ENCODE data around the gene OR5H15.
"Not testable (repeated sequence)": the region's sequence is repeated elsewhere in the genome, so short reads cannot be mapped to it uniquely, and the experiment has no call there.

Gene OR5H15

DNA sequence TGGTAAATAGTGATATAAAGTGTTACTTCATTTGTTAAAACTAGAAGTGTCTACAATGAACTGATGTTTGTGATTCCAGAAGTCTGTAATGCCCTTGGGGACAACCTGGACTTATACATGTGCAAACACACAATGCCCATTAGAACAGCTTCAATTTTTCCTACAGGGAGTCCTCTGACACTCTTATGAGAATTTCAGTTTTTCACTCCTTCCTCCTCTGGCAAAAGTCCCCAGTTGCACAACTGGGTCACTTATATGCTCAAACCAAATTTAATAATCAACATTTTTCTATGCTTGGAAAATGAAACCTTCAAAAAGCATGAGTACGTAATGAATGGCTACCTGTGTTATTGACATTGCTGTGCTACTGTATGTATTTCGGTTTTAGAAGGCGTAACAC, at the start of gene OR5H15:
OR5H15 (plus strand) TSS at position 301 of the 400 bp plus-strand sequence. CDS start 2,004 bp downstream, outside the sequence.
- no peak for DNase-seq (ENCODE audit: low read depth)

DNA sequence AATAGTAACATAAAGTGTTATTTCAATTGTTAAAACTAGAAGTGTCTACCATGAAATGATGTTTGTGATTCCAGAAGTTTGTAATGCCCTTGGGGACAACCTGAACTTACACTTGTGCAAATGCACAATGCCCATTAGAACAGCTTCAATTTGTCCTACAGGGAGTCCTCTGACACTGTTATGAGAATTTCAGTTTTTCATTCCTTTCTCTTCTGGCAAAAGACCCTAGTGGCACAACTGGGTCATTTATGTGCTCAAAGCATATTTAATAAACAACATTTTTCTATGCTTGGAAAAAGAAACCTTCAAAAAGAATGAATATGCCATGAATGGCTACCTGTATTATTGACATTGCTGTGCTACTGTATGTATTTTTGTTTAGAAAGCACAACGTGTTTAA, 36.1 kb upstream of the OR5H15 start, which contains the start of gene OR5H1:
OR5H1 (plus strand) TSS at position 301 of the 400 bp plus-strand sequence. CDS start 1,977 bp downstream, outside the sequence.
- no peak for DNase-seq (ENCODE audit: low read depth)

DNA sequence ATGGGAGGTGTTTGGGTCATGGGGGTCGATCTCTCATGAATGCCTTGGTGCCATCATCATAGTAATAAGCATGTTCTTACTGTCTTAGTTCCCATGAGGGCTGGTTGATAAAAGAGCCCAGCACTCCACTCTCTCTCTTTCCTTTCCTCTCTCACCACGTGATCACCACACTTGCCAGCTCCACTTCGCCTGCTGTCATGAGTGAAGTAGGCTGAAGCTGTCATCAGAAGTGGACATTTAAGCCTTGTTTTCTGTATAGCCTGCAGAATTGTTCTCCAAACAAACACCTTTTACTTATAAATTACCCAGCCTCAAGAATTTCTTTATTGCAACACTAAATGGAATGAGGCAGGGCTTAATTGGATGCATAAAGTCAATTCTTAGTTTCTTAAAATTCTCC, 29.9 kb upstream of the OR5H15 start:
- DNase-seq (ENCODE audit: low read depth), result no peak

DNA sequence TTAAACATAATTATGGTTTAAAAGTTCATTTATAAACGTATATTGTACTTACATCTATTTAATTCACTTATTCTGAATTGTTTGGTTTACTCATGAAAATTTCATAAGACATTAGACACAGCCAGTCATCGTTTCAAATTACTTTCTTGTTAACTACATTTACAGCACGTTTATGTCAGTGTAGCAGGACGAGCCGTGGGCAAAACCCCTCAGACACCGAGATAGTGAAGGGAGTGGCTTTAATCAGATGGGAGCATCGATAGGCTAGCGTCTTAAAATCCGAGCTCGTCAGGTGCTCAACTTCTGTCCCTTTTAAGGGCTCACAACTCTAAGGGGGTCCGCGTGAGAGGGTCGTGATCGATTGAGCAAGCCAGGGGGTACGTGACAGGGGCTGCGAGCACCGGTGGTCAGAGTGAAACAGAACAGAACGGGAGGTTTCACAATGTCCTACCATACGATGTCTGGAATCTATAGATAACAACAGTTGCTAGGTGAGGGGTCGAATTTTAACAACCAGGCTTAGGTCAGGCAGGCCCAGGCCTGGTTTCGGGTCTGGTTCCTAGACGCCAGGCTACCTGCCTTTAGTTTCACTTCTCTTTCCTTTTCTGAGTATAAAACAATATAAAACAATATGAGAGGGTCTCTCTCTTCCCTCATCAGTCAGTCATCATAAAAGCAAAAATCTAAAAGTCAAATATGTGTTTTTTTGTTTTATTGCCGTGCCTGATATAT, 28.5 kb upstream of the OR5H15 start:
- DNase-seq (ENCODE audit: low read depth), result not testable (repeated sequence)

DNA sequence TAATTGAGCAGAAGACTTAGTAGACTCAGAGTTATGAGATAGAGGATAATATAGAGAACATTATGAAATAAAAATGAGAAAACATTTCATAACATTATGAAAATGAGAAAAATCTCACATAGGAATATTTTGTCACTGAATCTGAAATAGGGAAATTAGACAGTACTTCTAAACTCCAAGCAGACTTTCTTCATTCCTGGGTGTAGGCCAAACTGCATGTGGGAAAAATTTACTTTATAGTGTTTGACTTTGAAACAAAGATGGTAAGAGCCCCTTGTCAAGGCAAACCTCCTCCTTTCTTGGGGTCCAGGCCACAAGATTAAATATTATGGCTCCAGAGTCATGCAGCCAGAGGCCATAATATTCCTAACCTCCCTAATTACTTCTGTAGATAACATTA, 26.0 kb upstream of the OR5H15 start:
- DNase-seq (ENCODE audit: low read depth), result no peak

DNA sequence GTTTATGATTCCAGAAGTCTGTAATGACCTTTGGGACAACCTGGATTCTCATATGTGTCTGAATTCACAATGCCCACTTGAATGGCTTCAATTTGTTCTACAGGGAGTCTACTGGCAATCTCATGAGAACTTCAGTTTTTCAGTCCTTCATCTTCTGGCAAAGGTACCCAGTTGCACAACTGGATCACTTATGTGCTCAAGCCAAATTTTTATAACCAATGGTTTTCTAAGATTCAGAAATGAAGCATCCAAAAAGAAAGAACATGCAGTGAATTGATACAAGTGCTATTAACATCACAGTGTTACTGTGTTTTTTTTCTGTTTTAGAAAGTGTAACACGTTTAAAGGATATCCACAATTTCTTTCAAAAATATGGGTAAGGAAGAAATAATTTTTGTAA, 19.3 kb upstream of the OR5H15 start, which contains the start of gene OR5H14:
OR5H14 (plus strand) TSS at position 301 of the 400 bp plus-strand sequence. CDS start 1,907 bp downstream, outside the sequence.
- DNase-seq (ENCODE audit: low read depth), result no peak

DNA sequence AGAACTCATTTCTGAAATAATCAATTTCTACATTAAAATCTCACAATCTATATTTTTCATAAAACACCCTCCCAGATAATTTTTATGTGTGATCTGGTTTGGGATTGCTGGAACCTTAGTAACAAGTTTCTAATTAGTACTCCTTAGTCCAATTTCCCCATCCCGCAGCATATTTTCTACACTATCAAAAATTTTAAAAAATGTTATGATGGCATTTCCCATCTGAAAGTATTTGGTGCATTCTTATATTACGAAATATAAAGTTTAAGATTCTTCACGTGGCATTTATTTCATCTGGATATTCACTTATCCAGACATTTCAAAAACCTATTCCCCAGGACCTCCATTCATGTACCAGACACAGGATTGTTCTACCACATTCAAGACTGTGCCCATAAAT, 17.7 kb upstream of the OR5H15 start:
- DNase-seq (ENCODE audit: low read depth), result no peak

DNA sequence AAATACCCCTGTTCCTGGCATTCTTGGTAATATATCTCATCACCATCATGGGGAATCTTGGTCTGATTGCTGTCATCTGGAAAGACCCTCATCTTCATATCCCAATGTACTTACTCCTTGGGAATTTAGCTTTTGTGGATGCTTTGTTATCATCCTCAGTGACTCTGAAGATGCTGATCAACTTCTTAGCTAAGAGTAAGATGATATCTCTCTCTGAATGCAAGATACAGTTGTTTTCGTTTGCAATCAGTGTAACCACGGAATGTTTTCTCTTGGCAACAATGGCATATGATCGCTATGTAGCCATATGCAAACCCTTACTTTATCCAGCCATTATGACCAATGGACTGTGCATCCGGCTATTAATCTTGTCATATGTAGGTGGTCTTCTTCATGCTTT, 17.0 kb upstream of the OR5H15 start:
- not testable (repeated sequence) for DNase-seq (ENCODE audit: low read depth)

DNA sequence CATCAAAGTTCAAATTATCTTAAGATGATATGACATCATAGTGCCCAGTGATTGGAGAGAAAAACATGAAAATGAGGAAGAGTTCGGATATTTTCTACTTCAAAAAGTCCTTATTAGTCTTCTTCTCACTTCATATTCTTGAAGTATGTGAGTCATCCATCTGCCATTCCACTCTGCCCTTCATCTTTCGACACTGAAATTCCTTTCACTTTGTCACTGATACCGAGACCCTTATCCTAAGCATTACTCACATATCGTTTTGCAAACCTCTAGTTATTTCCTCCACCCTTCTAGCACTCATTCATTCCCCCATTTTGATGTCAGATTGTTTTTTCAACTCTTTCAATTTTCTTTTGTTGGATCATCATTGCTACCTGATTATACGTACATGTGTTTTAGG, 15.3 kb upstream of the OR5H15 start:
- no peak for DNase-seq (ENCODE audit: low read depth)

DNA sequence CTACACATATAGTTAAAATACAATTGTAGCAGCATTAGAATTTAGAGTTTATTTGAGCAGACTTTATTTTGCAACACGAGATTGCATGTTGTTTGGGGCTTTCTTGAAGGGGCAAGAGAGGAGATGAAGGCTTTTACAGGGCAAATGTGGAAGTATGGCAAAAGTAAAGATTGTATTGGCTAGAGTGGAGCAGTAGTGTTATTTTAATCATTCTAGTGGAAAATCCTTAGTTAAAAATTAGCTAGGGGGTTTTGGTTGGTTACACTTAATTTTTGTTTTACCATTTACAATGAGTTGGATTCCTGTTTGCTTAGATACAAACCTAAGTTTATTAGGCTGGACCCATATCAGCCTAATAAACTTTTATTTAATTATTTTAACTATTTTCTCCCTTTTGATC, 4.6 kb downstream of the OR5H15 start:
- no peak for DNase-seq (ENCODE audit: low read depth)

DNA sequence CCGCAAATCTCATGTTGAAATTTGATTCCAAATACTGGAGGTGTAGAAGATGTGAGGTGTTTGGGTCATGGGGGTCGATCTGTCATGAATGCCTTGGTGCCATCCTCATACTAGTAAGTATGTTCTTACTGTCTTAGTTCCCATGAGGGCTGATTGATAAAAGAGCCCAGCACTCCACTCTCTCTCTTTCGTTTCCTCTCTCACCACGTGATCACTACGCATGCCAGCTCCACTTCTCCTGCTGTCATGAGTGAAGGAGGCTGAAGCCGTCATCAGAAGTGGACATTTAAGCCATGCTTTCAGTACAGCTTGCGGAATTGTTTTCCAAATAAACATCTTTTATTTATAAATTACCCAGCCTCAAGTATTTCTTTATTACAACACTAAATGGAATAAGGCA, 6.1 kb downstream of the OR5H15 start:
- no peak for DNase-seq (ENCODE audit: low read depth)

DNA sequence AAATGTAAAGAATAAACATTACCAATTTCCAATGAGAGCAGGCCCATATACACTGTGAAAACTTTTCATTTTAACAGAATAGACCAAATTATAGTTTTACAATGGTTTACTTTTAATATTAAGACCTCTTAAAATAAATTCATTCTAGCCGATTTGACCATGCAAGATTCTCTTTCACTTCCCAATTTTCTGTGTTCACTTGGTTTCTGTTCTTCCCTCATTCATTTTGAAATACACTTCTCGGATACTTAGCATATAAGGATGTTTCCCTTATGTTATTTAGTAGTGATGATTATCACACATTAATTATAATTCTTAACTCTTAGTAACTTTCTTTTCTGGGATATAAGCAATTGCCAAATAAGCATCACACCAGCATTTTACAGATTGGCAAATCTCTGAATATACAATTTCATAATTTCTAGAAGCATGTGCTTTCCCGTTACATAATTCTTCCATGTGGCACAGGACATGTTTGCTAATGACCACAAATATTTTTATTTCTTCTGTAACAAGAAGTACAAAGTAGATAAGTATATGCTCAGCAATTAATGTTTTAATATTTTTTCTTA, 13.9 kb downstream of the OR5H15 start:
- DNase-seq (ENCODE audit: low read depth), result no peak

DNA sequence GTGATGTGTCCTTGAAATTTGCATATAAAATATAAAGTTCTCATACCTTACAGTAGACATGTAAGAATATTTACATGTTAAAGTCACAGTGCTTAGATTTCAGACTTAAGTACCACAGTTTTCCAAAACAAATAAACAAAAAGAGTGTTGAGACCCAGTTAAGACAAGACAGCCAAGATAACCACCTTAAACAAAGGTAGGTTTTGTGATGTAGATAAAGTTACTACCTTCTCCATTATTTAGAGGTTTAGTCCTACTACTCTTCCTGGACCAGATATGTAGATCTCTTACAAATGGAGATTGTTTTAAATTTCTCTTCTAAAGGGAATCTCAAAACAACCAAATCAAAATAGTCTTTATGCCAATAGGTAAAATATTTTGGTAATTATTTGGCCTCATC, 15.7 kb downstream of the OR5H15 start:
- no peak for DNase-seq (ENCODE audit: low read depth)

DNA sequence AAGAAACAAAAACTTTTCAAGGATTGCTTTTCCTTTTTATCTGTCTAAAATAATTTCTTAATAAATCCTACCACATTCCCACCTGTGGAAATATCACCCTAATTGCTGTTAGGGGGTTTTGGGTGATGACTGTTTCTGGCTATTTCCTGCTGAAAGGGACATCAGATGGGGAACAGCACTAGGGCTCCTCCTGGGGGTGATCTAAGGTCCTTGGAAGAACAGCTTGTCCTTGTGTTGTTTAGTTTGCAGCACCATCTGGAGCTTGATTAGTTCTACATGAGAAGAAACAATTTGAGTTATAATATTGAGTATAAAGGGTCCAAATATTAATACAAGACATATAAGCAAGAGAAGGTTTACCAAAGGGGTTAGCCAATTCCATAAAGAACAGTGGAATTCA, 18.7 kb downstream of the OR5H15 start:
- DNase-seq (ENCODE audit: low read depth), result no peak

DNA sequence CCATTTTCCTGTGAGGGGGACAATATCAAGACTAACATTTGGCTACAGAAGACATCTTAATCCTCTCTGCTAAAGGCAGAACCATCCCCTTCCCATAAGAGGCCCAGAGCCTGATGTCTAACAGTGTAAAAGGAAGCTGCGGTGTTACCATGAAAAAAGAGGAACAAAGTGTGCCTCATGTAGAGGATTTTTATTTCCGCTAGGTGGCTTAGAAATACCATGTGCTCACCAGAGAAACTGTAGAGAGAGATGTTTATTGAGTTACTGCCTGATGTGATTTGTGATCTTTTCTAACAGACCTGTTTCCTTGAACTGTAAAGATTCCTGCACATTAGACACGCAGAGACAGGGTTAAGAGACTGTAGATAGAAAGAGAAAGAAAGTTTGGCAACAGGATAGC, 22.0 kb downstream of the OR5H15 start:
- DNase-seq (ENCODE audit: low read depth), result no peak

DNA sequence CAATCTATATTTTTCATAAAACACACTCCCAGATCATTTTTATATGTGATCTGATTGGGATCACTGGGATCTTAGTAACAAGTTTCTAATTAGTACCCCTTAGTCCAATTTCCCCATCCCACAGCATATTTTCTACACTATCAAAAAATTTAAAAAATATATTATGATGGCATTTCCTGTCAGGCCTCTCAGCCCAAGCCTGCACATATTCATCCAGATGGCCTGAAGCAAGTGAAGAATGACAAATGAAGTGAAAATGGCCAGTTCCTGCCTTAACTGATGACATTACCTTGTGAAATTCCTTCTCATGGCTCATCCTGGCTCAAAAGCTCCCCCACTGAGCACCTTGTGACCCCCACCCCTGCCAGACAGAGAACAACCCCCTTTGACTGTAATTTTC, 24.4 kb downstream of the OR5H15 start:
- not testable (repeated sequence) for DNase-seq (ENCODE audit: low read depth)

DNA sequence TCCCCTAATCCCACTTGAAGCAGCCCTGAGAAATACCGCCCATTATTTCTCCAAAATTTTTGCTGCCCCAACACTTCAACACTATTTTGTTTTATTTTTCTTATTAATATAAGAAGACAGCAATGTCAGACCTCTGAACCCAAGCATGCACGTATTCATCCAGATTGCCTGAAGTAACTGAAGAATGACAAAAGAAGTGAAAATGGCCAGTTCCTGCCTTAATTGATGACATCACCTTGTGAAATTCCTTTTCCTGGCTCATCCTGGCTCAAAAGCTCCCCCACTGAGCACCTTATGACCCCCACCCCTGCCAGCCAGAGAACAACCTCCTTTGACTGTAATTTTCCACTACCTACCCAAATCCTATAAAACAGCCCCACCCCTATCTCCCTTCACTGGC, 29.8 kb downstream of the OR5H15 start:
- DNase-seq (ENCODE audit: low read depth), result not testable (repeated sequence)

DNA sequence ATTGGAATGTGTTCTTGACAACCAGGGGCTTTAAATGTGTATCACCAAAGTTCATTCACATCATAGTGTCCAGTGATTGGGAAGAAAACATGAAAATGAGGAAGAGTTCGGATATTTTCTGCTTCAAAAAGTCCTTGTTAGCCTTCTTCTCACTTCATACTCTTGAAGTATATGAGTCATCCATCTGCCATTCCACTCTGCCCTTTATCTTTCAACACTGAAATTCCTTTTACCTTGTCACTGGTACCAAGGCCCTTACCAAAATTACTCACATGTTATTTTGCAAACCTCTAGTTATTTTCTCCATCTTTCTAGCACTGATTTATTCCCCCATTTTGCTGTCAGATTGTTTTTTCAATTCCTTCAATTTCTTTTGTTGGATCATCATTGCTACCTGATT, 32.5 kb downstream of the OR5H15 start:
- DNase-seq (ENCODE audit: low read depth), result no peak

DNA sequence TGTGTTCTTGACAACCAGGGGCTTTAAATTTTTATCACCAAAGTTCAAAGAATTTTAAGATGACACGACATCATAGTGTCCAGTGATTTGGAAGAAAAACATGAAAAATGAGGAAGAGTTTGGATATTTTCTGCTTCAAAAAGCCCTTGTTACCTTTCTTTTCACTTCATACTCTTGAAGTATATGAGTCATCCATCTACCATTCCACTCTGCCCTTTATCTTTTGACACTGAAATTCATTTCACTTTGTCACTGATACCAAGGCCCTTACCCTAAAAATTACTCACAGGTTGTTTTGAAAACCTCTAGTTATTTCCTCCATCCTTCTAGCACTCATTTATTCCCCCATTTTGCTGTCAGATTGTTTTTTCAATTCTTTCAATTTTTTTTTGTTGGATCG, 42.7 kb downstream of the OR5H15 start:
- DNase-seq (ENCODE audit: low read depth), result no peak

DNA sequence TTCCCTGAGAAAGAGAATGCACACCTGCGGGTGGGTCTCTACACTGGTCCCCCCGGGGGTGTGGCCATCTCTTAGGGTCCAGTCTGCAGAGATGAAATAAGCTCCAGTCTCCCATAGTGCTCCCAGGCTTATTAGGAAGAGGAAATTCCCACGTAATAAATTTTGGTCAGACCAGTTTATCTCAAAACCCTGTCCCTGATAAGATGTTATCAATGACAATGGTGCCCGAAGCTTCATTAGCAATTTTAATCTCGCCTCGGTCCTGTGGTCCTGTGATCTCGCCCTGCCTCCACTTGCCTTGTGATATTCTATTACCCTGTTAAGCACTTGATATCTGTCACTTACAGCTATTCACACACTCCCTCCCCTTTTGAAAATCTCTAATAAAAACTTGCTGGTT, 46.8 kb downstream of the OR5H15 start:
- no peak for DNase-seq (ENCODE audit: low read depth)

DNA sequence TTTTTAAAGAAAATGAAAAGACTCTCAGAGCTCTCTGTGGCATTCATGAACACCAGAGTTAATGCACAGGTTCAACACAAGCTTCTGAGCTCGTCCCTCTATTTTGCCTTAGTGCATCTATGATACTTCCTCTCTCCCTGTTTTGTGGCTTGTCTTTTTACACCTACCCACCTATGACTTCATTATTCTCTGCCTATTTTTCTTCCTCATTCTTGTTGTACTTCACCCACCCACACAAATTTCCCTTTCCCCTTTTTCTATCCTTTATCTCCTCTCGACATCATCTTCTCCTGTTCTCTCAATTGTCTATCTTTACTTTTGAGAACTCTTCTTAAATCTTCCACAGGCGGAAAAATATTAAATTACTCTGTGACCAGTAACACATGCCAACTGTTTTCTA, 48.6 kb downstream of the OR5H15 start:
- no peak for DNase-seq (ENCODE audit: low read depth)

All from GM04503 (cell line).